Measurements from ENCODE around the gene STUB1.
A peak's percentile ranks its signal among the peaks of the same experiment; 100 is the strongest.

STUB1 gene

GRCh38 chr16:652454-653305, 27.5 kb upstream of the STUB1 start:
- H3K27ac ChIP-seq = no peak overlapping the region
- no peak for TF ChIP-seq CTCF (conservative IDR thresholded peaks at IDR 0.05)

GRCh38 chr16:654034-654433, 26.2 kb upstream of the STUB1 start:
- no peak for TF ChIP-seq CTCF (conservative IDR thresholded peaks at IDR 0.05)
- H3K27ac ChIP-seq = no peak overlapping the region

- no peak overlapping the region for H3K27ac ChIP-seq
- no peak for TF ChIP-seq CTCF (conservative IDR thresholded peaks at IDR 0.05)
Observed at GRCh38 chr16:657487-657886, 22.7 kb upstream of the STUB1 start.

GRCh38 chr16:658679-659571, 21.3 kb upstream of the STUB1 start:
- H3K27ac ChIP-seq = no peak overlapping the region
- no peak; the same call in 1 of the 2 replicates for TF ChIP-seq CTCF (conservative IDR thresholded peaks at IDR 0.05)

GRCh38 chr16:659618-660017, 20.6 kb upstream of the STUB1 start:
- TF ChIP-seq CTCF (conservative IDR thresholded peaks at IDR 0.05) = no peak
- H3K27ac ChIP-seq = peak overlapping the region; percentile 81; the same call in 1 of the 2 replicates

GRCh38 chr16:660132-660458, 20.1 kb upstream of the STUB1 start:
- TF ChIP-seq CTCF (conservative IDR thresholded peaks at IDR 0.05) = no peak
- H3K27ac ChIP-seq = peak overlapping the region; percentile 81

- TF ChIP-seq CTCF (conservative IDR thresholded peaks at IDR 0.05) = peak; percentile 58
- H3K27ac ChIP-seq = peak overlapping the region; percentile 81
Observed at GRCh38 chr16:660459-661183, 19.6 kb upstream of the STUB1 start.

Measured in VCaP (cell line).